T-helper 17 cell (primary cell): Measurements from ENCODE around the gene PRR5L. TPM values are rescaled to one million over a fixed set of nuclear protein-coding genes. Genes with fewer than 3 reads are reported as not detected.

Source experiments
- ATAC-seq: fragments of 150-1000 bp; cut with Tn5 transposase; 2 replicates; pipeline ENCODE4 v1.10.0; 2021; ENCODE audit warnings: mild to moderate bottlenecking, moderate library complexity
- DNase-seq, 3 donors: peaks; one replicate each; pipeline versions ENCODE4 v3.0.0 to v3.0.0-alpha.2; 2020 to 2021
- H3K9me3 ChIP-seq: one replicate; pipeline ENCODE4 v1.7.0; 2013; ENCODE audit warnings: low read length, mild to moderate bottlenecking; ENCODE audit not compliant: control insufficient read depth, poor library complexity, severe bottlenecking
- H3K27ac Mint-ChIP-seq: one replicate; pipeline ENCODE4 v1.8.0; 2022; ENCODE audit warnings: mild to moderate bottlenecking, moderate library complexity, mixed read lengths
- H3K27me3 Mint-ChIP-seq: one replicate; pipeline ENCODE4 v1.8.0; 2022; ENCODE audit warnings: mixed read lengths
- H3K36me3 Mint-ChIP-seq: one replicate; pipeline ENCODE4 v1.8.0; 2022; ENCODE audit warnings: low read depth, mixed read lengths
- H3K4me1 Mint-ChIP-seq: one replicate; pipeline ENCODE4 v1.8.0; 2022; ENCODE audit warnings: mild to moderate bottlenecking, mixed read lengths
- H3K4me3 Mint-ChIP-seq: one replicate; pipeline ENCODE4 v1.8.0; 2022; ENCODE audit warnings: mild to moderate bottlenecking, moderate library complexity, mixed read lengths
- total RNA-seq, 4 donors: library from RNA in 2 of 4; stranded (reverse) in 2 of 4; gene quantifications; one replicate each; pipeline ENCODE4 v1.2.3 and lab custom pipeline; 2022 to 2026

Gene PRR5L
- total RNA-seq, 2 donors from 2014 or later: 9.2 to 11.1 TPM

GRCh38 chr11:36292311-36292722, 3.8 kb upstream of the PRR5L start:
- Mint-ChIP-seq H3K27me3 (peaks cover 4% of the 10 kb centered on the region), H3K4me1 (peaks cover 21% of the 10 kb centered on the region), H3K4me3 (no peak overlapping the region), H3K27ac (no peak overlapping the region), H3K36me3 (peaks cover 4% of the 10 kb centered on the region)
- no peaks in the 10 kb centered on the region for H3K9me3 ChIP-seq
- DNase-seq (no peak), ATAC-seq (no peak)

- Mint-ChIP-seq H3K27me3 (peaks cover 37% of the 10 kb centered on the region), H3K4me1 (peaks cover 3% of the 10 kb centered on the region), H3K27ac (no peak overlapping the region), H3K4me3 (no peak overlapping the region), H3K36me3 (no peaks in the 10 kb centered on the region)
- no peaks in the 10 kb centered on the region for H3K9me3 ChIP-seq
- ATAC-seq (no peak), DNase-seq (no peak)
These were observed 926 bp downstream of the PRR5L start for GRCh38 chr11:36296884-36297543.

GRCh38 chr11:36300650-36301049, 4.6 kb downstream of the PRR5L start:
- peaks cover 49% of the 10 kb centered on the region for H3K27me3 Mint-ChIP-seq
- H3K27ac Mint-ChIP-seq: no peak overlapping the region
- H3K36me3 Mint-ChIP-seq: no peaks in the 10 kb centered on the region
- no peak overlapping the region for H3K4me3 Mint-ChIP-seq
- DNase-seq (no peak), ATAC-seq (no peak)
- H3K4me1 Mint-ChIP-seq: peaks cover 2% of the 10 kb centered on the region
- no peaks in the 10 kb centered on the region for H3K9me3 ChIP-seq

- H3K4me1 Mint-ChIP-seq: peaks cover 2% of the 10 kb centered on the region
- H3K27ac Mint-ChIP-seq: no peak overlapping the region
- no peak for ATAC-seq
These were observed 8.3 kb downstream of the PRR5L start for GRCh38 chr11:36304351-36304750.

GRCh38 chr11:36305047-36305446, 9.0 kb downstream of the PRR5L start:
- Mint-ChIP-seq H3K4me3 (no peak overlapping the region), H3K4me1 (peaks cover 2% of the 10 kb centered on the region), H3K27ac (no peak overlapping the region), H3K27me3 (peaks cover 32% of the 10 kb centered on the region), H3K36me3 (no peaks in the 10 kb centered on the region)
- ATAC-seq (no peak), DNase-seq (no peak)
- no peaks in the 10 kb centered on the region for H3K9me3 ChIP-seq

More at GRCh38 chr11:36304351-36304750, 8.3 kb downstream of the PRR5L start:
- Mint-ChIP-seq H3K36me3 (no peaks in the 10 kb centered on the region), H3K4me3 (no peak overlapping the region), H3K27me3 (peaks cover 34% of the 10 kb centered on the region)
- DNase-seq: no peak
- H3K9me3 ChIP-seq: no peaks in the 10 kb centered on the region

- Mint-ChIP-seq H3K27me3 (peaks cover 30% of the 10 kb centered on the region), H3K36me3 (no peaks in the 10 kb centered on the region), H3K4me1 (peaks cover 4% of the 10 kb centered on the region), H3K4me3 (no peak overlapping the region), H3K27ac (no peak overlapping the region)
- no peak for DNase-seq
- no peaks in the 10 kb centered on the region for H3K9me3 ChIP-seq
- no peak for ATAC-seq
These were observed 10.8 kb downstream of the PRR5L start for GRCh38 chr11:36306888-36307287.

- Mint-ChIP-seq H3K27me3 (peaks cover 36% of the 10 kb centered on the region), H3K4me1 (peaks cover 2% of the 10 kb centered on the region), H3K36me3 (no peaks in the 10 kb centered on the region), H3K4me3 (no peak overlapping the region), H3K27ac (no peak overlapping the region)
- no peak for DNase-seq
- H3K9me3 ChIP-seq: no peaks in the 10 kb centered on the region
- ATAC-seq: no peak
These were observed 12.5 kb downstream of the PRR5L start for GRCh38 chr11:36308577-36308976.

- Mint-ChIP-seq H3K4me3 (no peak overlapping the region), H3K27me3 (peaks cover 38% of the 10 kb centered on the region), H3K36me3 (no peaks in the 10 kb centered on the region), H3K27ac (no peak overlapping the region), H3K4me1 (peaks cover 2% of the 10 kb centered on the region)
- H3K9me3 ChIP-seq: no peaks in the 10 kb centered on the region
- DNase-seq: no peak
- ATAC-seq: no peak
These were observed 13.7 kb downstream of the PRR5L start for GRCh38 chr11:36309779-36310178.

GRCh38 chr11:36311926-36312595, 16.0 kb downstream of the PRR5L start:
- no peak overlapping the region for H3K4me3 Mint-ChIP-seq

GRCh38 chr11:36312611-36313472, 16.8 kb downstream of the PRR5L start:
- ATAC-seq (no peak), DNase-seq (no peak)
- H3K36me3 Mint-ChIP-seq: no peaks in the 10 kb centered on the region
- no peaks in the 10 kb centered on the region for H3K9me3 ChIP-seq
- H3K27ac Mint-ChIP-seq: no peak overlapping the region
- peaks cover 2% of the 10 kb centered on the region for H3K4me1 Mint-ChIP-seq
- H3K4me3 Mint-ChIP-seq: no peak overlapping the region
- H3K27me3 Mint-ChIP-seq: peaks cover 59% of the 10 kb centered on the region

More at GRCh38 chr11:36311926-36312595, 16.0 kb downstream of the PRR5L start:
- Mint-ChIP-seq H3K27ac (no peak overlapping the region), H3K27me3 (peaks cover 58% of the 10 kb centered on the region), H3K4me1 (peaks cover 2% of the 10 kb centered on the region), H3K36me3 (no peaks in the 10 kb centered on the region)
- DNase-seq (no peak), ATAC-seq (no peak)
- no peaks in the 10 kb centered on the region for H3K9me3 ChIP-seq

- Mint-ChIP-seq H3K27me3 (peaks cover 67% of the 10 kb centered on the region), H3K27ac (no peak overlapping the region), H3K4me3 (no peak overlapping the region), H3K36me3 (peaks cover 3% of the 10 kb centered on the region), H3K4me1 (peaks cover 2% of the 10 kb centered on the region)
- DNase-seq (no peak), ATAC-seq (no peak)
- H3K9me3 ChIP-seq: no peaks in the 10 kb centered on the region
These were observed 17.8 kb downstream of the PRR5L start for GRCh38 chr11:36313750-36314433.

GRCh38 chr11:36314434-36314767, 18.3 kb downstream of the PRR5L start:
- DNase-seq (no peak), ATAC-seq (no peak)
- H3K9me3 ChIP-seq: no peaks in the 10 kb centered on the region
- H3K27me3 Mint-ChIP-seq: peaks cover 69% of the 10 kb centered on the region
- peaks cover 2% of the 10 kb centered on the region for H3K4me1 Mint-ChIP-seq
- H3K27ac Mint-ChIP-seq: no peak overlapping the region
- H3K36me3 Mint-ChIP-seq: peaks cover 3% of the 10 kb centered on the region
- no peak overlapping the region for H3K4me3 Mint-ChIP-seq

- Mint-ChIP-seq H3K27me3 (peaks cover 61% of the 10 kb centered on the region), H3K27ac (no peak overlapping the region), H3K4me3 (no peak overlapping the region), H3K4me1 (peaks cover 2% of the 10 kb centered on the region), H3K36me3 (peaks cover 3% of the 10 kb centered on the region)
- ATAC-seq (no peak), DNase-seq (no peak)
- H3K9me3 ChIP-seq: no peaks in the 10 kb centered on the region
These were observed 20.0 kb downstream of the PRR5L start for GRCh38 chr11:36316049-36316448.
